Tibial artery (tissue), 4 donors: ENCODE measurements around the gene SCLT1.
"Not testable (repeated sequence)": the region's sequence is repeated elsewhere in the genome, so short reads cannot be mapped to it uniquely, and the experiment has no call there.

ENCODE experiments used
- DNase-seq, 2 donors: peaks; one replicate each; pipeline ENCODE4 v3.0.0-alpha.2; 2019
- H3K27ac ChIP-seq, 2 donors: fragments of 200-600 bp; sonication (generic) in 1 of 2; 1 replicate in 1 of 2; 2 replicates in 1 of 2; pipeline ENCODE4 v1.5.1; 2018 to 2019; ENCODE audit warnings: mild to moderate bottlenecking in 1 of 2
- H3K27me3 ChIP-seq, 2 donors: fragments of 200-600 bp; sonication (generic) in 1 of 2; one replicate each; pipeline versions ENCODE4 v1.5.1 to v1.6.0; 2016 to 2019
- H3K36me3 ChIP-seq, 3 donors: fragments of 200-600 bp; sonication (generic) in 2 of 3; one replicate each; pipeline ENCODE4 v1.5.1; 2016 to 2019; ENCODE audit warnings: mild to moderate bottlenecking in 2 of 3
- H3K4me1 ChIP-seq, 4 donors: fragments of 200-600 bp; sonication (generic) in 2 of 4; 1 replicate in 3 of 4; 2 replicates in 1 of 4; pipeline ENCODE4 v1.5.1; 2016 to 2019
- H3K4me3 ChIP-seq, 2 donors: fragments of 200-600 bp; sonication (generic) in 1 of 2; 1 replicate in 1 of 2; 2 replicates in 1 of 2; pipeline ENCODE4 v1.5.1; 2018 to 2019; ENCODE audit warnings: mild to moderate bottlenecking in 2 of 2
- H3K9me3 ChIP-seq, 3 donors: fragments of 200-600 bp; sonication (generic) in 1 of 3; one replicate each; pipeline ENCODE4 v1.5.1; 2016 to 2019
- intact Hi-C: fragments of 100-400 bp; cut with DNase I; formaldehyde crosslinking; loops from one replicate; pipeline ENCODE4 v1.15.0; 2023; ENCODE audit warnings: low total_unique reads
- TF ChIP-seq, protein P1 (sequence below), 2 experiments: fragments of 200-600 bp in 1 of 2; fragments of 450-650 bp in 1 of 2; IDR thresholded peaks; one replicate each; pipeline ENCODE4 v1.5.1; 2017 to 2019; ENCODE audit warnings: antibody characterized with exemption in 2 of 2, mild to moderate bottlenecking in 1 of 2, moderate library complexity in 1 of 2

Gene SCLT1

DNA sequence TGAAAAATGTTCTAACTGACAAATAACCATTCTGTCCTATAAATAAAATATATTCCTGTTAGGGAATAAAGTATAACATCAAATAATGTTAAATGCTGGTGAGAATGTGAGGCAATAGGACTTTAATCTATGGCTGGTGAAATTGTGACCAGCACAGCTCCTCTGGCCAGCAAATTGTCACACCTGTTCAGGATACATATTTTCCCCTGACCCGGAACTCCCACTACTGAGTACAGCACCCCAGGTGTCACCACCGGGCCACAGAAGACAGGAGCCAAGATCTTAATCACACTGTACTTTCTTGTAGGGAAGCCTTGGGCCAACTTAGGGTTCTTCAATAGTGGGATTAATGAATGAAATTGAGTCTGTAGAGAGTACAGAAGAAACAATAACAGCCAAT lies 35.8 kb upstream of the SCLT1 start:
- Histone ChIP-seq H3K36me3 (no peaks in the 10 kb centered on the region), H3K27ac (no peak overlapping the region), H3K4me3 (no peak overlapping the region), H3K4me1 (no peaks in the 10 kb centered on the region), H3K27me3 (no peaks in the 10 kb centered on the region), H3K9me3 (peaks cover 0 to 7% (median 0%) of the 10 kb centered on the region in 3 donors)
- TF ChIP-seq, protein P1, sequence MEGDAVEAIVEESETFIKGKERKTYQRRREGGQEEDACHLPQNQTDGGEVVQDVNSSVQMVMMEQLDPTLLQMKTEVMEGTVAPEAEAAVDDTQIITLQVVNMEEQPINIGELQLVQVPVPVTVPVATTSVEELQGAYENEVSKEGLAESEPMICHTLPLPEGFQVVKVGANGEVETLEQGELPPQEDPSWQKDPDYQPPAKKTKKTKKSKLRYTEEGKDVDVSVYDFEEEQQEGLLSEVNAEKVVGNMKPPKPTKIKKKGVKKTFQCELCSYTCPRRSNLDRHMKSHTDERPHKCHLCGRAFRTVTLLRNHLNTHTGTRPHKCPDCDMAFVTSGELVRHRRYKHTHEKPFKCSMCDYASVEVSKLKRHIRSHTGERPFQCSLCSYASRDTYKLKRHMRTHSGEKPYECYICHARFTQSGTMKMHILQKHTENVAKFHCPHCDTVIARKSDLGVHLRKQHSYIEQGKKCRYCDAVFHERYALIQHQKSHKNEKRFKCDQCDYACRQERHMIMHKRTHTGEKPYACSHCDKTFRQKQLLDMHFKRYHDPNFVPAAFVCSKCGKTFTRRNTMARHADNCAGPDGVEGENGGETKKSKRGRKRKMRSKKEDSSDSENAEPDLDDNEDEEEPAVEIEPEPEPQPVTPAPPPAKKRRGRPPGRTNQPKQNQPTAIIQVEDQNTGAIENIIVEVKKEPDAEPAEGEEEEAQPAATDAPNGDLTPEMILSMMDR (IDR thresholded peaks at IDR 0.05), result no peak
- no peak for DNase-seq
- intact Hi-C loops, result no loop called here

DNA sequence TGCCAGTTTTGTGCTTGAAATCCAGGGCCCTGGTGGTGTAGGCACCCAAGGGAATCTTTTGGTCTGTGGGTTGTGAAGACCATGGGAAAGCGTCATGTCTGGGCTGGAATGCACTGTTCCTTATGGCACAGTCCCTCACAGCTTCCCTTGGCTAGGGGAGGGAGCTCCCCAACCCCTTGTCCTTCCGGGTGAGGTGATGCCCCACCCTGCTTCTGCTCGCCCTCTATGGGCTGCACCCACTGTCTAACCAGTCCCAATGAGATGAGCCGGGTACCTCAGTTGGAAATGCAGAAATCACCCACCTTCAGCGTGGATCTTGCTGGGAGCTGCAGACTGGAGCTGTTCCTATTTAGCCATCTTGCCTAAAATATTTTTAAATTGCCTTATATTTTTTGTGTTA lies 33.3 kb upstream of the SCLT1 start:
- intact Hi-C loops, H3K27ac ChIP-seq, H3K9me3 ChIP-seq, DNase-seq, H3K36me3 ChIP-seq, H3K4me3 ChIP-seq, H3K27me3 ChIP-seq, H3K4me1 ChIP-seq: not testable (repeated sequence)

DNA sequence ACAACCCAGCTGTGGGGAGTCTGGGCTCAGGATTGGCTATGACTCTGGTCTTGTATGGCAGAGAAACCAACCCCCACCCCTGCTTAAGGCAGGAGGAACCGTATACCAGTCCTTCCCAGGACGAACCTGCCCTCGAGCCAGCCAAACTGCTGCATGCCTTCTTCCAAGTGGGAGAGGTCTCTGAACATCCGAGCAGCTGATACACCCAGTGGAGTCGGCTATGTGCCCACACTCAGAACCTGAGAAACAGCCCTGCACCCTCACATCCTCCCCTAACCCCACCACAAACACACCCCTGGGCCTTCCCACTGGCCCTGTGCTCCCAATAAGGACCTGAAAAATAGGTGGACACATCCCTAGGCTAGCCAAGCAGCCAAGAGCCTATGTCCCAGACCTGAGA lies 24.4 kb upstream of the SCLT1 start:
- Histone ChIP-seq H3K4me1 (no peaks in the 10 kb centered on the region), H3K27me3 (no peaks in the 10 kb centered on the region)
- TF ChIP-seq, protein P1 (IDR thresholded peaks at IDR 0.05), result no peak

DNA sequence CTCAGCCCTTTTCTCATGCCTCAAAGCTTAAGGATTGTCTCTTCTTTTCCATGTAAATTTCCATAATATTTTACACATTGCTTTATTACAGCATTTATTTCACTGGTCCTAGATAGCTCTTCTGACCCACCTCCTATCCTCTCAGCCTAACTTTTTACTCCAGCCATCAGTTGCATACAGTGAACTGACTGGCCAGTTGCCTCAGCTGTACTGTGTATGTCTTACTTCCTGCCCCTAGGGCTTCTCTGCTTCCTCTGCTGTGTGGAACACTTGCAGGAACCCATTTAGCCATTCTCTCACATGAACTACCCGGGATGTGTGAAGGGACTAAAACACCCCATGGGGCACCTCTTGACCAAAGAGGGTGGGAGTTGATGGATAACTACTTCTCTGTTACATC lies 20.6 kb upstream of the SCLT1 start:
- TF ChIP-seq, protein P1 (IDR thresholded peaks at IDR 0.05), result no peak
- peaks cover 12 to 20% (median 15%) of the 10 kb centered on the region in 3 donors for H3K36me3 ChIP-seq
- intact Hi-C loops, result no loop called here
- no peaks in the 10 kb centered on the region for H3K27me3 ChIP-seq
- H3K27ac ChIP-seq, result no peak overlapping the region
- H3K4me3 ChIP-seq, result no peak overlapping the region
- no peaks in the 10 kb centered on the region for H3K9me3 ChIP-seq
- no peaks in the 10 kb centered on the region for H3K4me1 ChIP-seq
- no peak for DNase-seq

More for the DNA sequence above, 24.4 kb upstream of the SCLT1 start:
- no peak for DNase-seq
- H3K27ac ChIP-seq, result no peak overlapping the region
- peaks cover 0 to 7% (median 0%) of the 10 kb centered on the region in 3 donors for H3K36me3 ChIP-seq
- H3K9me3 ChIP-seq, result no peaks in the 10 kb centered on the region
- H3K4me3 ChIP-seq, result no peak overlapping the region
- intact Hi-C loops, result no loop called here

DNA sequence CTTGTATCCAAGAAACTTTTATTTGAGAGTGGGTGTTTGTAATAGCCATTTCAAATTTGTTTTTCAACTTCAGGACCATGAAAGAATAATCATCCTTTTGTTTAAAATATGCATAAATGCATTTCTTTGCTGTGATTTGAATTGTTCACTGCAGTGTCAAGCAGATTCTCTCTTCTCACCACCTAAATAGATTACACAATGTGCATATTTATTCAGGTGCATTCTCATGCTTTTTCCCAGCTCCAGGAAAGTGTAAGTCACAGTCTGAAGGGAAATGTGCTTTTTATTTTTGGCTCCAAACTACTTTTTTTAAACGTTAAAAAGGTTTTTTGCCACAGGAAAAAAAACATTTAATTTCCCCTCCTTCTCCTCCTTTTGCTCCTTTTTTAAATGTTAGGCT lies 20.1 kb upstream of the SCLT1 start:
- Histone ChIP-seq H3K27ac (no peak overlapping the region), H3K27me3 (no peaks in the 10 kb centered on the region), H3K36me3 (peaks cover 12 to 21% (median 19%) of the 10 kb centered on the region in 3 donors), H3K9me3 (no peaks in the 10 kb centered on the region), H3K4me1 (no peaks in the 10 kb centered on the region), H3K4me3 (no peak overlapping the region)
- no peak for DNase-seq
- intact Hi-C loops, result no loop called here
- TF ChIP-seq, protein P1 (IDR thresholded peaks at IDR 0.05), result no peak

DNA sequence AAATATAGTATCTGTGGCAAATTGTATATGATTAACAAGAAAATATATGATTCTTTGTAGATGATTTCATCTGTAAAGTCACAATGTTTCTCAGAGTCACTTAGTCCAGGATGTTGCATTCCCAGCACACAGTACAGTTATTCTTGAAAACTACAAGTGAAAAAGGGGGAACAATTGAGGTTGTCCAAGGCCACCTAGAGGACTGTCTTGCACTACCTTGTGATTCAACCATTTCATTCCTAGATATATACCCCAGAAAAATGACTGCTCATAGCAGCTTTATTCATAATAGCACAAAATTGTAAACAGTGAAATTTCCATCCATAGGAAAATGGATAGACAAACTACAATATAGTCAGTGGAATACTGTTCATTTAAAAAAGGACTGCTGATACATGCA lies 18.6 kb upstream of the SCLT1 start:
- TF ChIP-seq, protein P1 (IDR thresholded peaks at IDR 0.05), result no peak

More for the DNA sequence above, 18.6 kb upstream of the SCLT1 start:
- no peak overlapping the region for H3K27ac ChIP-seq
- no peak overlapping the region for H3K4me3 ChIP-seq
- H3K36me3 ChIP-seq, result peaks cover 12 to 19% (median 17%) of the 10 kb centered on the region in 3 donors
- no peak for DNase-seq
- no peaks in the 10 kb centered on the region for H3K4me1 ChIP-seq
- intact Hi-C loops, result no loop called here
- no peaks in the 10 kb centered on the region for H3K9me3 ChIP-seq
- no peaks in the 10 kb centered on the region for H3K27me3 ChIP-seq
